Measurements from ENCODE around the gene WDR86.

The WDR86 gene

GRCh38 chr7:151427705-151428377 lies 18.0 kb upstream of the WDR86 start:
- no peak for DNase-seq (ENCODE audit: low read depth in 2 of 2)

GRCh38 chr7:151426904-151427704 lies 17.3 kb upstream of the WDR86 start:
- DNase-seq (ENCODE audit: low read depth in 2 of 2): no peak

GRCh38 chr7:151426441-151426903 lies 16.6 kb upstream of the WDR86 start:
- DNase-seq (ENCODE audit: low read depth in 2 of 2): no peak

- no peak for DNase-seq (ENCODE audit: low read depth in 2 of 2)
These were observed 16.0 kb upstream of the WDR86 start for GRCh38 chr7:151425670-151426440.

GRCh38 chr7:151424799-151425198 lies 15.0 kb upstream of the WDR86 start:
- no peak for DNase-seq (ENCODE audit: low read depth in 2 of 2)

GRCh38 chr7:151423936-151424335 lies 14.1 kb upstream of the WDR86 start:
- no peak for DNase-seq (ENCODE audit: low read depth in 2 of 2)

GRCh38 chr7:151423226-151423625 lies 13.4 kb upstream of the WDR86 start:
- DNase-seq (ENCODE audit: low read depth in 2 of 2): no peak

- DNase-seq (ENCODE audit: low read depth in 2 of 2): no peak
These were observed 12.4 kb upstream of the WDR86 start for GRCh38 chr7:151422212-151422611.

- no peak for DNase-seq (ENCODE audit: low read depth in 2 of 2)
These were observed 10.3 kb upstream of the WDR86 start for GRCh38 chr7:151420144-151420543.

- no peak for DNase-seq (ENCODE audit: low read depth in 2 of 2)
These were observed 7.1 kb upstream of the WDR86 start for GRCh38 chr7:151416941-151417315.

- DNase-seq (ENCODE audit: low read depth in 2 of 2): no peak
These were observed 6.5 kb upstream of the WDR86 start for GRCh38 chr7:151416112-151416940.

GRCh38 chr7:151415375-151416105 lies 5.7 kb upstream of the WDR86 start:
- DNase-seq (ENCODE audit: low read depth in 2 of 2): no peak

GRCh38 chr7:151413241-151413640 lies 3.4 kb upstream of the WDR86 start:
- DNase-seq (ENCODE audit: low read depth in 2 of 2): no peak

- DNase-seq (ENCODE audit: low read depth in 2 of 2): no peak
These were observed 2.5 kb upstream of the WDR86 start for GRCh38 chr7:151412318-151412717.

GRCh38 chr7:151411551-151411950 lies 1.7 kb upstream of the WDR86 start:
- DNase-seq (ENCODE audit: low read depth in 2 of 2): no peak

- no peak for DNase-seq (ENCODE audit: low read depth in 2 of 2)
These were observed 860 bp upstream of the WDR86 start for GRCh38 chr7:151410405-151411390.

GRCh38 chr7:151408839-151409666 lies 785 bp downstream of the WDR86 start:
- no peak for DNase-seq (ENCODE audit: low read depth in 2 of 2)

- no peak for DNase-seq (ENCODE audit: low read depth in 2 of 2)
These were observed 1.4 kb downstream of the WDR86 start for GRCh38 chr7:151408498-151408838.

All from stimulated activated CD8-positive, alpha-beta memory T cell treated with anti-CD3 and anti-CD28 coated beads, Interleukin-15, amount 100 ng/mL, for 4 hours (primary cell).